ENCODE measurements around the gene POLR2J2. TPM values are rescaled to one million over a fixed set of nuclear protein-coding genes. Genes with fewer than 3 reads are reported as not detected.
"Not testable (repeated sequence)": the region's sequence is repeated elsewhere in the genome, so short reads cannot be mapped to it uniquely, and the experiment has no call there.

POLR2J2 gene
- polyA plus RNA-seq, 1 experiment: 2.0 TPM

- POLR2A ChIA-PET; CTCF ChIA-PET; H3K27ac ChIP-seq (ENCODE audit: low read depth, low read length); H3K9me3 ChIP-seq (ENCODE audit: control insufficient read depth, insufficient read depth, low read length); DNase-seq (ENCODE audit: low read depth, low spot score); H3K27me3 ChIP-seq (ENCODE audit: control insufficient read depth, insufficient read depth, low read length); H3K4me3 ChIP-seq (ENCODE audit: low read depth, low read length): not testable (repeated sequence)
Observed at GRCh38 chr7:102694008-102694407, 22.5 kb upstream of the POLR2J2 start.

GRCh38 chr7:102690602-102691001, 19.1 kb upstream of the POLR2J2 start:
- CTCF ChIA-PET; H3K4me3 ChIP-seq (ENCODE audit: low read depth, low read length); POLR2A ChIA-PET; H3K9me3 ChIP-seq (ENCODE audit: control insufficient read depth, insufficient read depth, low read length); H3K27ac ChIP-seq (ENCODE audit: low read depth, low read length); DNase-seq (ENCODE audit: low read depth, low spot score); H3K27me3 ChIP-seq (ENCODE audit: control insufficient read depth, insufficient read depth, low read length): not testable (repeated sequence)

- 0 out of 2 replicates have a peak overlapping the region, but pooled peaks have one; percentile 10 for H3K4me3 ChIP-seq (ENCODE audit: low read depth, low read length)
- DNase-seq (ENCODE audit: low read depth, low spot score); H3K9me3 ChIP-seq (ENCODE audit: control insufficient read depth, insufficient read depth, low read length); H3K27me3 ChIP-seq (ENCODE audit: control insufficient read depth, insufficient read depth, low read length); POLR2A ChIA-PET; H3K27ac ChIP-seq (ENCODE audit: low read depth, low read length); CTCF ChIA-PET: not testable (repeated sequence)
Observed at GRCh38 chr7:102689436-102690282, 18.2 kb upstream of the POLR2J2 start.

GRCh38 chr7:102688299-102689036, 17.0 kb upstream of the POLR2J2 start:
- CTCF ChIA-PET; DNase-seq (ENCODE audit: low read depth, low spot score); POLR2A ChIA-PET; H3K27ac ChIP-seq (ENCODE audit: low read depth, low read length); H3K9me3 ChIP-seq (ENCODE audit: control insufficient read depth, insufficient read depth, low read length); H3K27me3 ChIP-seq (ENCODE audit: control insufficient read depth, insufficient read depth, low read length); H3K4me3 ChIP-seq (ENCODE audit: low read depth, low read length): not testable (repeated sequence)

- POLR2A ChIA-PET; H3K27me3 ChIP-seq (ENCODE audit: control insufficient read depth, insufficient read depth, low read length); H3K9me3 ChIP-seq (ENCODE audit: control insufficient read depth, insufficient read depth, low read length); DNase-seq (ENCODE audit: low read depth, low spot score); H3K4me3 ChIP-seq (ENCODE audit: low read depth, low read length); H3K27ac ChIP-seq (ENCODE audit: low read depth, low read length); CTCF ChIA-PET: not testable (repeated sequence)
Observed at GRCh38 chr7:102682560-102682959, 11.1 kb upstream of the POLR2J2 start.

GRCh38 chr7:102680780-102681179, 9.3 kb upstream of the POLR2J2 start:
- H3K9me3 ChIP-seq (ENCODE audit: control insufficient read depth, insufficient read depth, low read length); H3K27ac ChIP-seq (ENCODE audit: low read depth, low read length); H3K4me3 ChIP-seq (ENCODE audit: low read depth, low read length); H3K27me3 ChIP-seq (ENCODE audit: control insufficient read depth, insufficient read depth, low read length); CTCF ChIA-PET; POLR2A ChIA-PET; DNase-seq (ENCODE audit: low read depth, low spot score): not testable (repeated sequence)

- POLR2A ChIA-PET; H3K9me3 ChIP-seq (ENCODE audit: control insufficient read depth, insufficient read depth, low read length); H3K27me3 ChIP-seq (ENCODE audit: control insufficient read depth, insufficient read depth, low read length); H3K27ac ChIP-seq (ENCODE audit: low read depth, low read length); H3K4me3 ChIP-seq (ENCODE audit: low read depth, low read length); DNase-seq (ENCODE audit: low read depth, low spot score); CTCF ChIA-PET: not testable (repeated sequence)
Observed at GRCh38 chr7:102675545-102675944, 4.1 kb upstream of the POLR2J2 start.

GRCh38 chr7:102673447-102674067, 2.1 kb upstream of the POLR2J2 start:
- POLR2A ChIA-PET, CTCF ChIA-PET: not testable (repeated sequence)

GRCh38 chr7:102671956-102672307, 469 bp upstream of the POLR2J2 start:
- H3K4me3 ChIP-seq (ENCODE audit: low read depth, low read length); POLR2A ChIA-PET; H3K27me3 ChIP-seq (ENCODE audit: control insufficient read depth, insufficient read depth, low read length); H3K9me3 ChIP-seq (ENCODE audit: control insufficient read depth, insufficient read depth, low read length); H3K27ac ChIP-seq (ENCODE audit: low read depth, low read length); DNase-seq (ENCODE audit: low read depth, low spot score): not testable (repeated sequence)
- CTCF ChIA-PET: interaction anchor here (0.6 kb wide), 1 partner anchor 99 kb away, joined by 3 read pairs; no protein-coding TSS in a partner anchor

More at GRCh38 chr7:102673447-102674067, 2.1 kb upstream of the POLR2J2 start:
- not testable (repeated sequence) for DNase-seq (ENCODE audit: low read depth, low spot score); H3K27ac ChIP-seq (ENCODE audit: low read depth, low read length); H3K9me3 ChIP-seq (ENCODE audit: control insufficient read depth, insufficient read depth, low read length); H3K4me3 ChIP-seq (ENCODE audit: low read depth, low read length); H3K27me3 ChIP-seq (ENCODE audit: control insufficient read depth, insufficient read depth, low read length)

- H3K4me3 ChIP-seq (ENCODE audit: low read depth, low read length); H3K9me3 ChIP-seq (ENCODE audit: control insufficient read depth, insufficient read depth, low read length); POLR2A ChIA-PET; DNase-seq (ENCODE audit: low read depth, low spot score); H3K27me3 ChIP-seq (ENCODE audit: control insufficient read depth, insufficient read depth, low read length); H3K27ac ChIP-seq (ENCODE audit: low read depth, low read length); CTCF ChIA-PET: not testable (repeated sequence)
Observed at GRCh38 chr7:102667523-102667922, 3.9 kb downstream of the POLR2J2 start.

- H3K4me3 ChIP-seq (ENCODE audit: low read depth, low read length); DNase-seq (ENCODE audit: low read depth, low spot score); H3K9me3 ChIP-seq (ENCODE audit: control insufficient read depth, insufficient read depth, low read length); POLR2A ChIA-PET; H3K27ac ChIP-seq (ENCODE audit: low read depth, low read length); H3K27me3 ChIP-seq (ENCODE audit: control insufficient read depth, insufficient read depth, low read length); CTCF ChIA-PET: not testable (repeated sequence)
Observed at GRCh38 chr7:102666850-102667249, 4.6 kb downstream of the POLR2J2 start.

- H3K4me3 ChIP-seq (ENCODE audit: low read depth, low read length); CTCF ChIA-PET; H3K27ac ChIP-seq (ENCODE audit: low read depth, low read length); DNase-seq (ENCODE audit: low read depth, low spot score); H3K9me3 ChIP-seq (ENCODE audit: control insufficient read depth, insufficient read depth, low read length); H3K27me3 ChIP-seq (ENCODE audit: control insufficient read depth, insufficient read depth, low read length); POLR2A ChIA-PET: not testable (repeated sequence)
Observed at GRCh38 chr7:102664765-102665164, 6.7 kb downstream of the POLR2J2 start.
